NCI-H2196 (cell line): ENCODE measurements around the gene DTWD2.

Source experiments
- DNase-seq: peaks from one replicate; lab custom pipeline; 2025; ENCODE audit not compliant: unreplicated experiment; lab: John Stamatoyannopoulos, UW

DTWD2 gene

GRCh38 chr5:118789366-118789765 lies 199.0 kb downstream of the DTWD2 start:
- no peak for DNase-seq

- no peak for DNase-seq
These were observed 200.0 kb downstream of the DTWD2 start for GRCh38 chr5:118788351-118788750.
